Stimulated activated CD4-positive, alpha-beta T cell treated with anti-CD3 and anti-CD28 coated beads, Interleukin-2, amount 100 ng/mL, for 4 hours (primary cell): ENCODE measurements around the gene BPIFB6.

ENCODE experiments used
- DNase-seq: peaks from one replicate; pipeline ENCODE4 v3.0.0-alpha.2; 2020; ENCODE audit warnings: low read depth

BPIFB6 gene

GRCh38 chr20:33016581-33017109 lies 14.8 kb upstream of the BPIFB6 start:
- DNase-seq = no peak

- no peak for DNase-seq
These were observed 13.9 kb upstream of the BPIFB6 start for GRCh38 chr20:33017542-33017941.

GRCh38 chr20:33018169-33018931 lies 13.1 kb upstream of the BPIFB6 start:
- no peak for DNase-seq

GRCh38 chr20:33019465-33020277 lies 11.8 kb upstream of the BPIFB6 start:
- DNase-seq = no peak

GRCh38 chr20:33020278-33021161 lies 10.9 kb upstream of the BPIFB6 start:
- no peak for DNase-seq

- DNase-seq = no peak
These were observed 9.6 kb upstream of the BPIFB6 start for GRCh38 chr20:33021879-33022278.

- DNase-seq = no peak
These were observed 9.2 kb upstream of the BPIFB6 start for GRCh38 chr20:33022289-33022688.

GRCh38 chr20:33022694-33023438 lies 8.6 kb upstream of the BPIFB6 start:
- no peak for DNase-seq

GRCh38 chr20:33023439-33024242 lies 7.8 kb upstream of the BPIFB6 start:
- no peak for DNase-seq

GRCh38 chr20:33024243-33024560 lies 7.2 kb upstream of the BPIFB6 start:
- DNase-seq = no peak

- no peak for DNase-seq
These were observed 6.7 kb upstream of the BPIFB6 start for GRCh38 chr20:33024609-33025317.

GRCh38 chr20:33025318-33025876 lies 6.1 kb upstream of the BPIFB6 start:
- no peak for DNase-seq

- DNase-seq = no peak
These were observed 5.2 kb upstream of the BPIFB6 start for GRCh38 chr20:33026072-33026778.

GRCh38 chr20:33026779-33027759 lies 4.4 kb upstream of the BPIFB6 start:
- no peak for DNase-seq

- DNase-seq = no peak
These were observed 3.4 kb upstream of the BPIFB6 start for GRCh38 chr20:33027769-33028751.

- DNase-seq = no peak
These were observed 2.6 kb upstream of the BPIFB6 start for GRCh38 chr20:33028875-33029274.

GRCh38 chr20:33030076-33030475 lies 1.4 kb upstream of the BPIFB6 start:
- no peak for DNase-seq
